H9 (cell line): ENCODE results near the gene KCTD19. TPM values are rescaled to one million over a fixed set of nuclear protein-coding genes. Genes with fewer than 3 reads are reported as not detected.

Source experiments
- DNase-seq: peaks from one replicate; pipeline ENCODE4 v3.0.0-alpha.2; 2017
- H2AFZ ChIP-seq: one replicate; pipeline ENCODE4 v1.6.1; 2013; ENCODE audit warnings: mild to moderate bottlenecking, low read length, control low read depth, moderate library complexity
- H2AK5ac ChIP-seq: 2 replicates; pipeline ENCODE4 v1.6.1; 2013; ENCODE audit warnings: low read length, control low read depth, mixed read lengths; ENCODE audit not compliant: insufficient read length
- H2BK120ac ChIP-seq: one replicate; pipeline ENCODE4 v1.6.1; 2013; ENCODE audit warnings: low read depth, mild to moderate bottlenecking, low read length, control low read depth, inconsistent platforms; ENCODE audit not compliant: poor library complexity, severe bottlenecking
- H2BK12ac ChIP-seq: 2 replicates; pipeline ENCODE4 v1.6.1; 2013; ENCODE audit warnings: low read length, control low read depth, mixed read lengths, low read depth; ENCODE audit not compliant: insufficient read length
- H2BK15ac ChIP-seq: 2 replicates; pipeline ENCODE4 v1.6.1; 2013; ENCODE audit warnings: low read depth, low read length, control low read depth
- H2BK20ac ChIP-seq: one replicate; pipeline ENCODE4 v1.6.1; 2013; ENCODE audit warnings: low read depth, mild to moderate bottlenecking, low read length, control low read depth, inconsistent platforms; ENCODE audit not compliant: poor library complexity, severe bottlenecking
- H2BK5ac ChIP-seq: 2 replicates; pipeline ENCODE4 v1.6.1; 2013; ENCODE audit warnings: low read length, control low read depth, mixed read lengths; ENCODE audit not compliant: insufficient read length
- H3K14ac ChIP-seq: 2 replicates; pipeline ENCODE4 v1.6.1; 2013; ENCODE audit warnings: low read length, control low read depth; ENCODE audit not compliant: insufficient read depth
- H3K18ac ChIP-seq: 2 replicates; pipeline ENCODE4 v1.6.1; 2013; ENCODE audit warnings: low read depth, mild to moderate bottlenecking, mixed read lengths, low read length, control low read depth; ENCODE audit not compliant: insufficient read length
- H3K23ac ChIP-seq: 2 replicates; pipeline ENCODE4 v1.6.1; 2013; ENCODE audit warnings: low read length, control low read depth, mixed read lengths, low read depth; ENCODE audit not compliant: insufficient read length
- H3K23me2 ChIP-seq: 2 replicates; pipeline ENCODE4 v1.6.1; 2013; ENCODE audit warnings: low read depth, mild to moderate bottlenecking, mixed read lengths, low read length, control low read depth; ENCODE audit not compliant: insufficient read length, poor library complexity, severe bottlenecking
- H3K27ac ChIP-seq: 2 replicates; pipeline ENCODE4 v1.5.1; 2013; ENCODE audit warnings: low read length, control low read depth, mixed read lengths, low read depth; ENCODE audit not compliant: insufficient read length
- H3K27me3 ChIP-seq: 2 replicates; pipeline ENCODE4 v1.6.1; 2013; ENCODE audit warnings: low read length, control low read depth, inconsistent platforms; ENCODE audit not compliant: insufficient read depth
- H3K4ac ChIP-seq: 2 replicates; pipeline ENCODE4 v1.6.1; 2013; ENCODE audit warnings: low read depth, mild to moderate bottlenecking, control low read depth, inconsistent platforms, low read length, moderate library complexity
- H3K4me1 ChIP-seq: 2 replicates; pipeline ENCODE4 v1.6.1; 2013; ENCODE audit warnings: low read length, control low read depth, inconsistent platforms; ENCODE audit not compliant: insufficient read depth
- H3K4me2 ChIP-seq: 2 replicates; pipeline ENCODE4 v1.6.1; 2013; ENCODE audit warnings: low read length, control low read depth, mixed read lengths; ENCODE audit not compliant: insufficient read length, insufficient read depth
- H3K56ac ChIP-seq: 2 replicates; pipeline ENCODE4 v1.6.1; 2013; ENCODE audit warnings: low read depth, mild to moderate bottlenecking, mixed read lengths, low read length, control low read depth; ENCODE audit not compliant: insufficient read length
- H3K79me1 ChIP-seq: 2 replicates; pipeline ENCODE4 v1.6.1; 2013; ENCODE audit warnings: low read depth, mild to moderate bottlenecking, moderate library complexity, low read length, control low read depth, inconsistent platforms; ENCODE audit not compliant: insufficient read depth, poor library complexity, severe bottlenecking
- H3K79me2 ChIP-seq: 2 replicates; pipeline ENCODE4 v1.6.1; 2013; ENCODE audit warnings: low read length, control low read depth, inconsistent platforms; ENCODE audit not compliant: insufficient read depth
- H3K9ac ChIP-seq: 2 replicates; pipeline ENCODE4 v1.6.1; 2013; ENCODE audit warnings: low read length, control low read depth, mixed read lengths; ENCODE audit not compliant: insufficient read length; ENCODE audit errors: extremely low read depth
- H3K9me3 ChIP-seq: one replicate; pipeline ENCODE4 v1.6.1; 2013; ENCODE audit warnings: low read depth, low read length, inconsistent platforms; ENCODE audit not compliant: control insufficient read depth
- H3T11ph ChIP-seq: one replicate; pipeline ENCODE4 v1.6.1; 2013; ENCODE audit warnings: mild to moderate bottlenecking, low read length, control low read depth, inconsistent platforms
- H4K20me1 ChIP-seq: one replicate; pipeline ENCODE4 v1.6.1; 2013; ENCODE audit not compliant: control insufficient read depth, insufficient read length, insufficient read depth
- H4K5ac ChIP-seq: 2 replicates; pipeline ENCODE4 v1.6.1; 2013; ENCODE audit warnings: low read depth, mild to moderate bottlenecking, mixed read lengths, low read length, control low read depth; ENCODE audit not compliant: insufficient read length
- H4K8ac ChIP-seq: replicated peaks from 2 replicates; pipeline ENCODE4 v1.6.1; 2013; ENCODE audit warnings: low read length, control low read depth, mixed read lengths, low read depth; ENCODE audit not compliant: insufficient read length
- H4K91ac ChIP-seq: 2 replicates; pipeline ENCODE4 v1.6.1; 2013; ENCODE audit warnings: low read depth, mild to moderate bottlenecking, moderate library complexity, mixed read lengths, low read length, control low read depth; ENCODE audit not compliant: insufficient read length
- H3K27ac Mint-ChIP-seq, 3 experiments: 2 replicates in 2 of 3; 3 replicates in 1 of 3; pipeline ENCODE4 v1.8.0; 2020 to 2021; ENCODE audit warnings: mixed read lengths in 3 of 3, mild to moderate bottlenecking in 1 of 3, moderate library complexity in 1 of 3
- H3K27me3 Mint-ChIP-seq: 2 replicates; pipeline ENCODE4 v1.8.0; 2021; ENCODE audit warnings: low read depth, mild to moderate bottlenecking, moderate library complexity, mixed read lengths
- H3K36me3 Mint-ChIP-seq, 3 experiments: 2 replicates in 2 of 3; 3 replicates in 1 of 3; pipeline ENCODE4 v1.8.0; 2020 to 2021; ENCODE audit warnings: low read depth in 3 of 3, mixed read lengths in 3 of 3; ENCODE audit not compliant: insufficient read depth in 1 of 3
- H3K4me1 Mint-ChIP-seq, 2 experiments: 2 replicates each; pipeline ENCODE4 v1.8.0; 2020; ENCODE audit warnings: mixed read lengths in 2 of 2
- H3K4me3 Mint-ChIP-seq, 2 experiments: 2 replicates in 1 of 2; 3 replicates in 1 of 2; pipeline ENCODE4 v1.8.0; 2020 to 2021; ENCODE audit warnings: mild to moderate bottlenecking in 2 of 2, mixed read lengths in 2 of 2, moderate library complexity in 1 of 2
- H3K9me3 Mint-ChIP-seq, 2 experiments: 2 replicates in 1 of 2; 3 replicates in 1 of 2; pipeline ENCODE4 v1.8.0; 2020; ENCODE audit warnings: mild to moderate bottlenecking in 2 of 2, mixed read lengths in 2 of 2, moderate library complexity in 1 of 2
- total RNA-seq: library from RNA; stranded (reverse); gene quantifications from 2 replicates; pipeline ENCODE4 v1.2.1, GENCODE V29; 2021
- TF ChIP-seq, protein P1 (sequence below): fragments of 200-600 bp; sonication (generic); conservative IDR thresholded peaks from 3 replicates; pipeline ENCODE4 v1.8.0; 2021; ENCODE audit warnings: antibody characterized with exemption, mild to moderate bottlenecking

The KCTD19 gene
- total RNA-seq, 1 experiment from 2014 or later = 0.13 TPM

GRCh38 chr16:67364600-67365235, 38.2 kb upstream of the KCTD19 start:
- no peak overlapping the region for H2BK5ac ChIP-seq
- no peak overlapping the region for H4K91ac ChIP-seq
- no peaks in the 10 kb centered on the region for H3K79me1 ChIP-seq
- no peak overlapping the region for H4K5ac ChIP-seq
- DNase-seq = no peak
- H3K9ac ChIP-seq = no peak overlapping the region
- no peak overlapping the region for H3K23ac ChIP-seq
- Mint-ChIP-seq H3K4me3 (no peak overlapping the region), H3K4me1 (peaks cover 0 to 2% of the 10 kb centered on the region in 2 experiments; a peak in 2 of 4 replicates), H3K36me3 (no peaks in the 10 kb centered on the region), H3K27me3 (peaks cover 48% of the 10 kb centered on the region), H3K27ac (no peak overlapping the region), H3K9me3 (no peaks in the 10 kb centered on the region)
- H4K20me1 ChIP-seq = no peaks in the 10 kb centered on the region
- H3K4me1 ChIP-seq = no peaks in the 10 kb centered on the region
- H4K8ac ChIP-seq = no peak overlapping the region
- H3T11ph ChIP-seq = no peak overlapping the region
- no peak overlapping the region for H2AK5ac ChIP-seq
- H3K18ac ChIP-seq = no peak overlapping the region
- no peak overlapping the region for H2BK12ac ChIP-seq
- no peak overlapping the region for H3K27ac ChIP-seq
- H3K14ac ChIP-seq = no peak overlapping the region
- no peak overlapping the region for H3K4me2 ChIP-seq
- no peak overlapping the region for H2AFZ ChIP-seq
- H2BK20ac ChIP-seq = no peak overlapping the region
- H3K79me2 ChIP-seq = no peaks in the 10 kb centered on the region
- H3K23me2 ChIP-seq = no peaks in the 10 kb centered on the region
- H2BK120ac ChIP-seq = no peak overlapping the region
- no peak overlapping the region for H2BK15ac ChIP-seq
- no peaks in the 10 kb centered on the region for H3K27me3 ChIP-seq
- no peaks in the 10 kb centered on the region for H3K9me3 ChIP-seq
- H3K4ac ChIP-seq = no peak overlapping the region
- TF ChIP-seq, protein P1, sequence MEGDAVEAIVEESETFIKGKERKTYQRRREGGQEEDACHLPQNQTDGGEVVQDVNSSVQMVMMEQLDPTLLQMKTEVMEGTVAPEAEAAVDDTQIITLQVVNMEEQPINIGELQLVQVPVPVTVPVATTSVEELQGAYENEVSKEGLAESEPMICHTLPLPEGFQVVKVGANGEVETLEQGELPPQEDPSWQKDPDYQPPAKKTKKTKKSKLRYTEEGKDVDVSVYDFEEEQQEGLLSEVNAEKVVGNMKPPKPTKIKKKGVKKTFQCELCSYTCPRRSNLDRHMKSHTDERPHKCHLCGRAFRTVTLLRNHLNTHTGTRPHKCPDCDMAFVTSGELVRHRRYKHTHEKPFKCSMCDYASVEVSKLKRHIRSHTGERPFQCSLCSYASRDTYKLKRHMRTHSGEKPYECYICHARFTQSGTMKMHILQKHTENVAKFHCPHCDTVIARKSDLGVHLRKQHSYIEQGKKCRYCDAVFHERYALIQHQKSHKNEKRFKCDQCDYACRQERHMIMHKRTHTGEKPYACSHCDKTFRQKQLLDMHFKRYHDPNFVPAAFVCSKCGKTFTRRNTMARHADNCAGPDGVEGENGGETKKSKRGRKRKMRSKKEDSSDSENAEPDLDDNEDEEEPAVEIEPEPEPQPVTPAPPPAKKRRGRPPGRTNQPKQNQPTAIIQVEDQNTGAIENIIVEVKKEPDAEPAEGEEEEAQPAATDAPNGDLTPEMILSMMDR = no peak
- no peak overlapping the region for H3K56ac ChIP-seq
